ENCODE measurements around the gene HAGH. TPM values are rescaled to one million over a fixed set of nuclear protein-coding genes. Genes with fewer than 3 reads are reported as not detected.
A peak's percentile ranks its signal among the peaks of the same experiment; 100 is the strongest.

HAGH gene
- total RNA-seq, 1 donor from 2014 or later, result 35.9 TPM

- Mint-ChIP-seq H3K4me1 (ENCODE audit: low read depth, unreplicated experiment) (peaks cover 9% of the 10 kb centered on the region), H3K27me3 (ENCODE audit: low read depth, unreplicated experiment) (peaks cover 20% of the 10 kb centered on the region), H3K4me3 (ENCODE audit: unreplicated experiment) (no peak overlapping the region), H3K9me3 (ENCODE audit: unreplicated experiment) (no peaks in the 10 kb centered on the region), H3K27ac (ENCODE audit: unreplicated experiment) (no peak overlapping the region), H3K36me3 (ENCODE audit: low read depth, unreplicated experiment) (no peaks in the 10 kb centered on the region)
- Histone ChIP-seq H3K4me3 (ENCODE audit: insufficient read depth, low read depth, low read length) (no peak overlapping the region), H3K9ac (ENCODE audit: low read length) (no peak overlapping the region), H3K4me2 (ENCODE audit: low read length) (no peak overlapping the region), H3K9me3 (ENCODE audit: insufficient read depth, low read depth, low read length) (no peaks in the 10 kb centered on the region), H3K27ac (ENCODE audit: low read depth, low read length) (no peak overlapping the region), H2AFZ (ENCODE audit: low read depth, low read length) (no peak overlapping the region), H3K79me2 (ENCODE audit: insufficient read depth, low read length) (no peaks in the 10 kb centered on the region), H3K36me3 (ENCODE audit: insufficient read depth, low read length) (no peaks in the 10 kb centered on the region), H3K4me1 (ENCODE audit: insufficient read depth, low read length) (no peaks in the 10 kb centered on the region), H4K20me1 (ENCODE audit: insufficient read depth, low read length) (no peaks in the 10 kb centered on the region), H3K27me3 (ENCODE audit: insufficient read depth, low read length) (peaks cover 16% of the 10 kb centered on the region)
- TF ChIP-seq EZH2 (IDR thresholded peaks at IDR 0.05; ENCODE audit: insufficient read depth, low read length), result no peak
- TF ChIP-seq, protein P1, sequence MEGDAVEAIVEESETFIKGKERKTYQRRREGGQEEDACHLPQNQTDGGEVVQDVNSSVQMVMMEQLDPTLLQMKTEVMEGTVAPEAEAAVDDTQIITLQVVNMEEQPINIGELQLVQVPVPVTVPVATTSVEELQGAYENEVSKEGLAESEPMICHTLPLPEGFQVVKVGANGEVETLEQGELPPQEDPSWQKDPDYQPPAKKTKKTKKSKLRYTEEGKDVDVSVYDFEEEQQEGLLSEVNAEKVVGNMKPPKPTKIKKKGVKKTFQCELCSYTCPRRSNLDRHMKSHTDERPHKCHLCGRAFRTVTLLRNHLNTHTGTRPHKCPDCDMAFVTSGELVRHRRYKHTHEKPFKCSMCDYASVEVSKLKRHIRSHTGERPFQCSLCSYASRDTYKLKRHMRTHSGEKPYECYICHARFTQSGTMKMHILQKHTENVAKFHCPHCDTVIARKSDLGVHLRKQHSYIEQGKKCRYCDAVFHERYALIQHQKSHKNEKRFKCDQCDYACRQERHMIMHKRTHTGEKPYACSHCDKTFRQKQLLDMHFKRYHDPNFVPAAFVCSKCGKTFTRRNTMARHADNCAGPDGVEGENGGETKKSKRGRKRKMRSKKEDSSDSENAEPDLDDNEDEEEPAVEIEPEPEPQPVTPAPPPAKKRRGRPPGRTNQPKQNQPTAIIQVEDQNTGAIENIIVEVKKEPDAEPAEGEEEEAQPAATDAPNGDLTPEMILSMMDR (IDR thresholded peaks at IDR 0.05; ENCODE audit: insufficient read depth, low read depth, low read length), result no peak
- DNase-seq (ENCODE audit: low read depth) (no peak), FAIRE-seq (no peak)
Observed at GRCh38 chr16:1865902-1866690, 39.5 kb upstream of the HAGH start.

- no peak overlapping the region for H3K27ac Mint-ChIP-seq (ENCODE audit: unreplicated experiment)
- Histone ChIP-seq H3K36me3 (ENCODE audit: insufficient read depth, low read length) (no peaks in the 10 kb centered on the region), H4K20me1 (ENCODE audit: insufficient read depth, low read length) (no peaks in the 10 kb centered on the region), H3K9ac (ENCODE audit: low read length) (no peak overlapping the region), H3K4me2 (ENCODE audit: low read length) (no peak overlapping the region), H2AFZ (ENCODE audit: low read depth, low read length) (no peak overlapping the region), H3K27me3 (ENCODE audit: insufficient read depth, low read length) (peaks cover 35% of the 10 kb centered on the region), H3K9me3 (ENCODE audit: insufficient read depth, low read depth, low read length) (no peaks in the 10 kb centered on the region), H3K4me3 (ENCODE audit: insufficient read depth, low read depth, low read length) (no peak overlapping the region), H3K79me2 (ENCODE audit: insufficient read depth, low read length) (no peaks in the 10 kb centered on the region), H3K4me1 (ENCODE audit: insufficient read depth, low read length) (no peaks in the 10 kb centered on the region), H3K27ac (ENCODE audit: low read depth, low read length) (no peak overlapping the region)
- H3K4me3 Mint-ChIP-seq (ENCODE audit: unreplicated experiment), result no peak overlapping the region
- H3K4me1 Mint-ChIP-seq (ENCODE audit: low read depth, unreplicated experiment), result no peaks in the 10 kb centered on the region
- DNase-seq (ENCODE audit: low read depth) (no peak), FAIRE-seq (no peak)
- peaks cover 40% of the 10 kb centered on the region for H3K27me3 Mint-ChIP-seq (ENCODE audit: low read depth, unreplicated experiment)
- H3K9me3 Mint-ChIP-seq (ENCODE audit: unreplicated experiment), result no peaks in the 10 kb centered on the region
- TF ChIP-seq, protein P1 (IDR thresholded peaks at IDR 0.05; ENCODE audit: insufficient read depth, low read depth, low read length), result peak; percentile 44
- no peak for TF ChIP-seq EZH2 (IDR thresholded peaks at IDR 0.05; ENCODE audit: insufficient read depth, low read length)
- no peaks in the 10 kb centered on the region for H3K36me3 Mint-ChIP-seq (ENCODE audit: low read depth, unreplicated experiment)
Observed at GRCh38 chr16:1863681-1864460, 37.2 kb upstream of the HAGH start.
